ENCODE measurements around the gene OAT.

The OAT gene

DNA sequence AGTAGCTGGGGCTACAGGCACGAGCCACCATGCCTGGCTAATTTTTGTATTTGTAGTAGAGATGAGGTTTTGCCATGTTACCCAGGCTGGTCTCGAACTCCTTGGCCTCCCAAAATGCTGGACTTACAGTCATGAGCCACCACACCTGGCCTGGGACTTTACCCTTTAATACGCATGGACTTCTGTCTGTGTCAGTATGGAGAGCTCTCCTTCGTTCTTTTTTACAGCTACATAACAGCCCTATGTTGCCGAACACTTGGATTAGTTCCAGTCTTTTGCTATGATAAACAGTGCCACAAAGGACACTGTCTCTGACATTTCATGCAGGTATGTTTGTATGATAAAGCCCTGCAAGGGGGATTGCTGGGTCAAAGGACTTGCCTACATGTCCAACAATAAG, 10.9 kb upstream of the OAT start:
- no peak overlapping the region for H3K27ac ChIP-seq
- DNase-seq, result no peak
- no peaks in the 10 kb centered on the region for H3K9me3 ChIP-seq
- TF ChIP-seq, protein P1, sequence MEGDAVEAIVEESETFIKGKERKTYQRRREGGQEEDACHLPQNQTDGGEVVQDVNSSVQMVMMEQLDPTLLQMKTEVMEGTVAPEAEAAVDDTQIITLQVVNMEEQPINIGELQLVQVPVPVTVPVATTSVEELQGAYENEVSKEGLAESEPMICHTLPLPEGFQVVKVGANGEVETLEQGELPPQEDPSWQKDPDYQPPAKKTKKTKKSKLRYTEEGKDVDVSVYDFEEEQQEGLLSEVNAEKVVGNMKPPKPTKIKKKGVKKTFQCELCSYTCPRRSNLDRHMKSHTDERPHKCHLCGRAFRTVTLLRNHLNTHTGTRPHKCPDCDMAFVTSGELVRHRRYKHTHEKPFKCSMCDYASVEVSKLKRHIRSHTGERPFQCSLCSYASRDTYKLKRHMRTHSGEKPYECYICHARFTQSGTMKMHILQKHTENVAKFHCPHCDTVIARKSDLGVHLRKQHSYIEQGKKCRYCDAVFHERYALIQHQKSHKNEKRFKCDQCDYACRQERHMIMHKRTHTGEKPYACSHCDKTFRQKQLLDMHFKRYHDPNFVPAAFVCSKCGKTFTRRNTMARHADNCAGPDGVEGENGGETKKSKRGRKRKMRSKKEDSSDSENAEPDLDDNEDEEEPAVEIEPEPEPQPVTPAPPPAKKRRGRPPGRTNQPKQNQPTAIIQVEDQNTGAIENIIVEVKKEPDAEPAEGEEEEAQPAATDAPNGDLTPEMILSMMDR (IDR thresholded peaks at IDR 0.05), result no peak
- no peaks in the 10 kb centered on the region for H3K36me3 ChIP-seq
- H3K4me3 ChIP-seq, result no peak overlapping the region
- intact Hi-C loops (cut with DNase I; ENCODE audit: low total_unique reads), result no loop called here
- H3K27me3 ChIP-seq, result peaks cover 0 to 20% of the 10 kb centered on the region in 2 donors
- H3K4me1 ChIP-seq, result no peaks in the 10 kb centered on the region

- intact Hi-C loops (cut with DNase I; ENCODE audit: low total_unique reads), result no loop called here
- TF ChIP-seq, protein P1 (IDR thresholded peaks at IDR 0.05), result no peak
- DNase-seq, result no peak
Measured at GRCh38 chr10:124428207-124428777, 9.6 kb upstream of the OAT start.

DNA sequence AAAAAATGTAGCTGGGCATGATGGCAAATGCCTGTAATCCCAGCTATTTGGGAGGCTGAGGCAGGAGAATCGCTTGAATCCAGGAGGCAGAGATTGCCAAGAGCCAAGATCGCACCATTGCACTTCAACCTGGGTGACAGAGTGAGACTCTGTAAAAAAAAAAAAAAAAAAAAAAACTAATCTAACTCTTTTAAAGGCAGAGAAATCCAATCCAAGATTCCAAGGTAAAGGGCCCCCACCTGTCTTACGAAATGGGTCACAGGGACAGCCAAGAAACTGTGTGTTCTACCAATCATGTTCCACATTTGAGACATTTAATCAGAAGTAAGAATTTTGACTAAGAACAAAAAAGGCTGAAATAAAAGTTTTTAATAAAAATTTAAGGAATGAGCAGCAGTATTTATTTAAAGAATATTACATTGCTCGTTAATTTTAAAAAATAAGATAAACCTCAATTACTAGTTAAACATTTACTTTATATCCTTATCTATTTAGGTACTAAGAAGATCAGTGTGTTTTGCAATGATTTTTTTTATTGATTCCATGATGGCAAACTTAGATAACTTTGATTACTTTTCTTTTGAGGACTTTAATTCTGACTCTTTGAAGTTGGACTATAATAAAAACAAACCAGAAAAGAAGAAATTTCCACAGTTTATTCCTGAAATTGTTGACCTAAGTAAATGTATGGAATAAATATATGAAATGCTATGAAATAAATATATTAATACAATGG, 6.7 kb upstream of the OAT start:
- no peak overlapping the region for H3K4me3 ChIP-seq
- TF ChIP-seq, protein P1 (IDR thresholded peaks at IDR 0.05), result no peak
- H3K4me1 ChIP-seq, result no peaks in the 10 kb centered on the region

More at GRCh38 chr10:124428207-124428777, 9.6 kb upstream of the OAT start:
- Histone ChIP-seq H3K27ac (no peak overlapping the region), H3K36me3 (no peaks in the 10 kb centered on the region), H3K9me3 (no peaks in the 10 kb centered on the region), H3K4me3 (no peak overlapping the region), H3K27me3 (peaks cover 0 to 23% of the 10 kb centered on the region in 2 donors), H3K4me1 (no peaks in the 10 kb centered on the region)

DNA sequence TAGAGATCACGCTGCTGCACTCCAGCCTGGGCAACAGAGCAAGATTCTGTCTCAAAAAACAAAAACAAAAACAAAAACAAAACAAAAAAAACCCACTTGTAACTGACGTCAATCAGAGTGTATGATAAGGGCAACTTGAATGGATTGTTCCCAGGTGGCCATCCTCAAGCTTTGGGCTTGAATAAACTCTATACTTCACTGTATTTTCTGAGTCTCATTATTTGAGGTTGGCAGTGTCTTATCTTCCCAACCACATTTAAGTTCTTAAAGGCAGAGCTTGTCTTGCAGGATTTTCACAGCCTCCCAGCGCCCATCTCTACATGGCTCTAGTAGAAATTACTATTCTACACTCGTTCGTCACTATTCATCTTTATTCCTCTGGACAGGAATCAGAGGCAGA, 5.1 kb upstream of the OAT start:
- peaks cover 0 to 31% of the 10 kb centered on the region in 2 donors for H3K27me3 ChIP-seq
- no peaks in the 10 kb centered on the region for H3K9me3 ChIP-seq
- TF ChIP-seq, protein P1 (IDR thresholded peaks at IDR 0.05), result no peak
- no peak overlapping the region for H3K4me3 ChIP-seq
- H3K27ac ChIP-seq, result no peak overlapping the region
- H3K4me1 ChIP-seq, result peaks cover 0 to 5% (median 0%) of the 10 kb centered on the region in 4 donors
- no peak for DNase-seq
- H3K36me3 ChIP-seq, result no peaks in the 10 kb centered on the region
- intact Hi-C loops (cut with DNase I; ENCODE audit: low total_unique reads), result no loop called here

More for the DNA sequence above, 6.7 kb upstream of the OAT start:
- Histone ChIP-seq H3K27ac (no peak overlapping the region), H3K36me3 (no peaks in the 10 kb centered on the region), H3K9me3 (no peaks in the 10 kb centered on the region), H3K27me3 (peaks cover 0 to 36% of the 10 kb centered on the region in 2 donors)
- intact Hi-C loops (cut with DNase I; ENCODE audit: low total_unique reads), result no loop called here
- no peak for DNase-seq

GRCh38 chr10:124422742-124423141, 4.0 kb upstream of the OAT start:
- Histone ChIP-seq H3K27ac (no peak overlapping the region), H3K4me1 (peaks cover 0 to 7% (median under 1%) of the 10 kb centered on the region in 4 donors), H3K36me3 (no peaks in the 10 kb centered on the region), H3K9me3 (no peaks in the 10 kb centered on the region), H3K27me3 (peaks cover 0 to 31% of the 10 kb centered on the region in 2 donors), H3K4me3 (no peak overlapping the region)
- DNase-seq, result no peak
- intact Hi-C loops (cut with DNase I; ENCODE audit: low total_unique reads), result no loop called here
- TF ChIP-seq, protein P1 (IDR thresholded peaks at IDR 0.05), result no peak

Measured in tibial artery (tissue), 4 donors.